PC-3 (cell line): ENCODE measurements around the gene AZI2. TPM values are rescaled to one million over a fixed set of nuclear protein-coding genes. Genes with fewer than 3 reads are reported as not detected.

ENCODE experiments used
- ATAC-seq: fragments of 200-7000 bp; cut with Tn5 transposase; 2 replicates; pipeline ENCODE4 v1.9.1; 2020; ENCODE audit warnings: mild to moderate bottlenecking, moderate library complexity
- BruUV-seq: library from RNA; stranded (reverse); fragments of 400-500 nt; replicated peaks from 2 replicates; lab custom pipeline; 2021; lab: Mats Ljungman, UMichigan
- CTCF ChIA-PET: fragments of 300-600 bp; sonication (Branson Sonifier 250); formaldehyde crosslinking; loops from one replicate; lab custom pipeline; 2022; ENCODE audit warnings: antibody characterized with exemption; lab: Charles Lee
- POLR2A ChIA-PET: fragments of 300-600 bp; sonication (Branson Sonifier 250); formaldehyde crosslinking; loops from one replicate; lab custom pipeline; 2022; ENCODE audit warnings: antibody characterized with exemption; ENCODE audit not compliant: unreplicated experiment; lab: Charles Lee
- DNase-seq: peaks from one replicate; pipeline ENCODE4 v3.0.0-alpha.2; 2015
- H2AFZ ChIP-seq: fragments of 300-600 bp; sonication (generic); 2 replicates; pipeline ENCODE4 v1.6.0; 2016; ENCODE audit warnings: antibody characterized with exemption, low read length
- H3F3A ChIP-seq: fragments of 300-600 bp; sonication (generic); one replicate; pipeline ENCODE4 v1.6.0; 2017; ENCODE audit warnings: antibody characterized with exemption, low read length, control low read depth, mild to moderate bottlenecking; ENCODE audit not compliant: unreplicated experiment
- H3K27ac ChIP-seq: fragments of 300-600 bp; sonication (generic); 2 replicates; pipeline ENCODE4 v1.5.1; 2016; ENCODE audit warnings: mild to moderate bottlenecking, low read length
- H3K27me3 ChIP-seq: fragments of 300-600 bp; sonication (generic); 2 replicates; pipeline ENCODE4 v1.6.1; 2016; ENCODE audit warnings: low read length, mixed read lengths
- H3K36me3 ChIP-seq: fragments of 300-600 bp; sonication (generic); 2 replicates; pipeline ENCODE4 v1.6.1; 2016; ENCODE audit warnings: low read depth, mixed run types, low read length, mixed read lengths
- H3K4me1 ChIP-seq: fragments of 300-600 bp; sonication (generic); 2 replicates; pipeline ENCODE4 v1.5.1; 2016; ENCODE audit warnings: low read length; ENCODE audit not compliant: insufficient read depth
- H3K4me2 ChIP-seq: fragments of 300-600 bp; sonication (generic); 2 replicates; pipeline ENCODE4 v1.6.0; 2016; ENCODE audit warnings: low read length
- H3K4me3 ChIP-seq: fragments of 300-600 bp; sonication (generic); 2 replicates; pipeline ENCODE4 v1.5.1; 2016; ENCODE audit warnings: mild to moderate bottlenecking, low read length, mixed read lengths
- H3K79me2 ChIP-seq: fragments of 300-600 bp; sonication (generic); 2 replicates; pipeline ENCODE4 v1.6.1; 2017; ENCODE audit warnings: low read length, mixed read lengths
- H3K9ac ChIP-seq: fragments of 300-600 bp; sonication (generic); 2 replicates; pipeline ENCODE4 v1.6.0; 2016; ENCODE audit warnings: mild to moderate bottlenecking, low read length
- H3K9me2 ChIP-seq: fragments of 300-600 bp; sonication (generic); replicated peaks from 2 replicates; pipeline ENCODE4 v1.6.1; 2016; ENCODE audit warnings: mixed run types, low read length, mixed read lengths
- H3K9me3 ChIP-seq: fragments of 300-600 bp; sonication (generic); 2 replicates; pipeline ENCODE4 v1.6.1; 2016; ENCODE audit warnings: low read length, mixed read lengths
- H4K20me1 ChIP-seq: fragments of 300-600 bp; sonication (generic); 2 replicates; pipeline ENCODE4 v1.6.1; 2016; ENCODE audit warnings: low read length, mixed read lengths
- EZH2 ChIP-seq: fragments of 300-600 bp; sonication (generic); IDR thresholded peaks from one replicate; pipeline ENCODE4 v1.6.1; 2017; ENCODE audit warnings: antibody characterized with exemption, mild to moderate bottlenecking, low read length; ENCODE audit not compliant: unreplicated experiment
- EZH2phosphoT487 ChIP-seq: fragments of 300-600 bp; sonication (generic); IDR thresholded peaks from 2 replicates; pipeline ENCODE4 v1.6.1; 2018; ENCODE audit warnings: mild to moderate bottlenecking, antibody characterized with exemption, low read length, borderline replicate concordance
- intact Hi-C: fragments of 100-400 bp; cut with micrococcal nuclease; formaldehyde crosslinking; loops from 2 replicates; pipeline ENCODE4 v1.9.0; 2023
- total RNA-seq: library from RNA; depleted of rRNA; stranded (reverse); fragments of >200 nt; gene quantifications from 2 replicates; pipeline ENCODE4 v1.2.3, GENCODE V29; 2014
- TF ChIP-seq, protein P1 (sequence below): fragments of 300-600 bp; sonication (generic); conservative IDR thresholded peaks from 2 replicates; pipeline ENCODE4 v1.5.1; 2017; ENCODE audit warnings: antibody characterized with exemption, low read depth, mild to moderate bottlenecking, low read length

Gene AZI2
- total RNA-seq, 1 experiment from 2014 or later: 40.4 TPM

- BruUV-seq: no TSS peak
- no peak overlapping the region for H3K4me2 ChIP-seq
- intact Hi-C loops: no loop called here
- peaks cover 68% of the 10 kb centered on the region for H3K79me2 ChIP-seq
- ChIA-PET CTCF (no interaction called here), POLR2A (no interaction called here)
- no peaks in the 10 kb centered on the region for H3K9me2 ChIP-seq
- no peak for ATAC-seq
- TF ChIP-seq EZH2phosphoT487 (no peak), EZH2 (no peak)
- TF ChIP-seq, protein P1, sequence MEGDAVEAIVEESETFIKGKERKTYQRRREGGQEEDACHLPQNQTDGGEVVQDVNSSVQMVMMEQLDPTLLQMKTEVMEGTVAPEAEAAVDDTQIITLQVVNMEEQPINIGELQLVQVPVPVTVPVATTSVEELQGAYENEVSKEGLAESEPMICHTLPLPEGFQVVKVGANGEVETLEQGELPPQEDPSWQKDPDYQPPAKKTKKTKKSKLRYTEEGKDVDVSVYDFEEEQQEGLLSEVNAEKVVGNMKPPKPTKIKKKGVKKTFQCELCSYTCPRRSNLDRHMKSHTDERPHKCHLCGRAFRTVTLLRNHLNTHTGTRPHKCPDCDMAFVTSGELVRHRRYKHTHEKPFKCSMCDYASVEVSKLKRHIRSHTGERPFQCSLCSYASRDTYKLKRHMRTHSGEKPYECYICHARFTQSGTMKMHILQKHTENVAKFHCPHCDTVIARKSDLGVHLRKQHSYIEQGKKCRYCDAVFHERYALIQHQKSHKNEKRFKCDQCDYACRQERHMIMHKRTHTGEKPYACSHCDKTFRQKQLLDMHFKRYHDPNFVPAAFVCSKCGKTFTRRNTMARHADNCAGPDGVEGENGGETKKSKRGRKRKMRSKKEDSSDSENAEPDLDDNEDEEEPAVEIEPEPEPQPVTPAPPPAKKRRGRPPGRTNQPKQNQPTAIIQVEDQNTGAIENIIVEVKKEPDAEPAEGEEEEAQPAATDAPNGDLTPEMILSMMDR: no peak
- peaks cover 19% of the 10 kb centered on the region for H4K20me1 ChIP-seq
- H3K9ac ChIP-seq: no peak overlapping the region
- H3K27ac ChIP-seq: no peak overlapping the region
- H3K9me3 ChIP-seq: no peaks in the 10 kb centered on the region
- H3K27me3 ChIP-seq: no peaks in the 10 kb centered on the region
- no peak for DNase-seq
- H3K4me3 ChIP-seq: no peak overlapping the region
- H3K4me1 ChIP-seq: peaks cover 27% of the 10 kb centered on the region
- no peaks in the 10 kb centered on the region for H3F3A ChIP-seq
- peaks cover 11% of the 10 kb centered on the region for H3K36me3 ChIP-seq
- no peak overlapping the region for H2AFZ ChIP-seq
Observed at GRCh38 chr3:28343144-28343543, 5.5 kb downstream of the AZI2 start.

DNA sequence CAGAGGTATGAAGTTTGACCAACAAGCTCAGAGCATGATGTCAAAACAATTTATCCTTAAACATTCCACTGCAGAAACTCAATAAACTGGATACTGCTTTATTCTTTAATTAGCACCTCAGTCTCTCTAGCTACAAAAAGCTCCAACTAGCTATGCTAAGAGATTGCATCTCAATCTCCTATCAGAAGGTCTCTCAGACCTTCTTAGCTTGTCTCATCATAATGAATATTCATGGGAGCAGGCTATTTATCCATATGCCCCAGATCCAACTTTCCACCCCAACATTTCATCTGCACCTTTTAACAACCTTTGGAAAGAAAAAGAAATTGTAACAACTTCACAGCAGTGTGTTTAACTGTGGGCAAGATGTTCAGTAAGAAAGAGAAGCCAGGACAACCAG, 11.4 kb downstream of the AZI2 start:
- H3K27me3 ChIP-seq: no peaks in the 10 kb centered on the region
- POLR2A ChIA-PET: no interaction called here

GRCh38 chr3:28335246-28335645, 13.4 kb downstream of the AZI2 start:
- no peak overlapping the region for H3K27ac ChIP-seq
- H3K4me2 ChIP-seq: no peak overlapping the region
- no peaks in the 10 kb centered on the region for H4K20me1 ChIP-seq
- no peaks in the 10 kb centered on the region for H3K9me3 ChIP-seq
- ChIA-PET POLR2A (no interaction called here), CTCF (no interaction called here)
- no TSS peak for BruUV-seq
- H2AFZ ChIP-seq: no peak overlapping the region
- DNase-seq: no peak
- H3K4me1 ChIP-seq: no peaks in the 10 kb centered on the region
- no peak for ATAC-seq
- no peak overlapping the region for H3K9ac ChIP-seq
- no peak overlapping the region for H3K4me3 ChIP-seq
- no peaks in the 10 kb centered on the region for H3F3A ChIP-seq
- no peaks in the 10 kb centered on the region for H3K27me3 ChIP-seq
- no peaks in the 10 kb centered on the region for H3K9me2 ChIP-seq
- no peaks in the 10 kb centered on the region for H3K79me2 ChIP-seq
- intact Hi-C loops: no loop called here
- TF ChIP-seq, protein P1: no peak
- TF ChIP-seq EZH2 (no peak), EZH2phosphoT487 (no peak)
- peaks cover 26% of the 10 kb centered on the region for H3K36me3 ChIP-seq

More for the DNA sequence above, 11.4 kb downstream of the AZI2 start:
- Histone ChIP-seq H2AFZ (no peak overlapping the region), H3K27ac (no peak overlapping the region), H3K9ac (no peak overlapping the region), H3K36me3 (peaks cover 26% of the 10 kb centered on the region), H3K4me3 (no peak overlapping the region), H3K9me3 (no peaks in the 10 kb centered on the region), H4K20me1 (no peaks in the 10 kb centered on the region), H3F3A (no peaks in the 10 kb centered on the region), H3K79me2 (peaks cover 10% of the 10 kb centered on the region), H3K9me2 (no peaks in the 10 kb centered on the region), H3K4me1 (no peaks in the 10 kb centered on the region), H3K4me2 (no peak overlapping the region)
- no peak for DNase-seq
- no peak for ATAC-seq
- BruUV-seq: no TSS peak
- intact Hi-C loops: no loop called here
- CTCF ChIA-PET: no interaction called here
- no peak for TF ChIP-seq EZH2
- TF ChIP-seq, protein P1: no peak
- TF ChIP-seq EZH2phosphoT487: no peak
